ENCODE results near the gene RIC3. TPM values are rescaled to one million over a fixed set of nuclear protein-coding genes. Genes with fewer than 3 reads are reported as not detected.

RIC3 gene
- total RNA-seq, 1 experiment from 2014 or later: 23.7 TPM

DNA sequence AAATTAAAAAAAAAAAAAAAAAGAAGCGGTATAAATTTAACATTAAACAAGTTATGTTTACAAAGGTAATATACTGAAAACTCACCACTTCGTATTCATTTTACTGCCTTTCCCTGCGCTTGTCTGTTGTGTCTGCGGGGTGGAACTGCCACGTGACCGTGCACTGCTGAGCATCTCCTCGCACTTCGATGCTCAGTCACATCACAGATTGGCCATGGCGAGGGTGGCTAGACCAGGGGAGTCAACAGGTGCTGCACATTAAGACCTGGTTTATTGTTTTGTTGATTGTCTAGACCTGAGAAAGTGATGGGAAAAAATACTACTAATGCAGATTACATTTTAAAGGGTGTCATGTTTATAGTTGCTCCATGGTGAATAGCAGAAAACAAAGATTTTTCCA, 110.6 kb downstream of the RIC3 start:
- Histone ChIP-seq H3T11ph (ENCODE audit: low read length) (no peak overlapping the region), H4K8ac (replicated peaks; ENCODE audit: insufficient read length, low read depth, low read length) (no peak overlapping the region), H2AFZ (ENCODE audit: low read length) (no peak overlapping the region), H3K4me1 (ENCODE audit: insufficient read depth, low read length) (peaks cover 3% of the 10 kb centered on the region; the same call in 1 of the 2 replicates), H3K27ac (ENCODE audit: insufficient read length, low read depth, low read length) (no peak overlapping the region), H2BK15ac (ENCODE audit: low read depth, low read length) (no peak overlapping the region), H3K23ac (ENCODE audit: insufficient read length, low read depth, low read length) (no peak overlapping the region), H4K91ac (ENCODE audit: insufficient read length, low read depth, low read length) (no peak overlapping the region), H3K4ac (ENCODE audit: low read depth, low read length) (no peak overlapping the region), H3K4me2 (ENCODE audit: insufficient read depth, insufficient read length, low read length) (no peak overlapping the region), H2AK5ac (ENCODE audit: insufficient read length, low read length) (no peak overlapping the region), H3K9ac (ENCODE audit: extremely low read depth, insufficient read length, low read length) (no peak overlapping the region), H2BK120ac (ENCODE audit: low read depth, low read length, poor library complexity, severe bottlenecking) (no peak overlapping the region), H3K18ac (ENCODE audit: insufficient read length, low read depth, low read length) (no peak overlapping the region), H4K20me1 (ENCODE audit: control insufficient read depth, insufficient read depth, insufficient read length) (peaks cover 3% of the 10 kb centered on the region), H2BK12ac (ENCODE audit: insufficient read length, low read depth, low read length) (no peak overlapping the region), H3K79me2 (ENCODE audit: insufficient read depth, low read length) (no peaks in the 10 kb centered on the region), H3K27me3 (ENCODE audit: insufficient read depth, low read length) (no peaks in the 10 kb centered on the region), H3K79me1 (ENCODE audit: insufficient read depth, low read depth, low read length, poor library complexity, severe bottlenecking) (no peaks in the 10 kb centered on the region), H3K23me2 (ENCODE audit: insufficient read length, low read depth, low read length, poor library complexity, severe bottlenecking) (no peaks in the 10 kb centered on the region), H4K5ac (ENCODE audit: insufficient read length, low read depth, low read length) (no peak overlapping the region), H2BK20ac (ENCODE audit: low read depth, low read length, poor library complexity, severe bottlenecking) (no peak overlapping the region), H2BK5ac (ENCODE audit: insufficient read length, low read length) (no peak overlapping the region), H3K9me3 (ENCODE audit: control insufficient read depth, low read depth, low read length) (no peaks in the 10 kb centered on the region), H3K14ac (ENCODE audit: insufficient read depth, low read length) (no peak overlapping the region), H3K56ac (ENCODE audit: insufficient read length, low read depth, low read length) (no peak overlapping the region)
- Mint-ChIP-seq H3K27ac (no peak overlapping the region), H3K27me3 (ENCODE audit: low read depth) (peaks cover 1% of the 10 kb centered on the region; the same call in 1 of the 2 replicates), H3K4me1 (peaks cover 7 to 22% of the 10 kb centered on the region in 2 experiments), H3K36me3 (ENCODE audit: insufficient read depth in 1 of 3, low read depth in 3 of 3) (no peaks in the 10 kb centered on the region; a peak in 1 of 7 replicates), H3K9me3 (no peaks in the 10 kb centered on the region), H3K4me3 (no peak overlapping the region)
- no peak for TF ChIP-seq CTCF (conservative IDR thresholded peaks at IDR 0.05)
- WGBS (ENCODE audit: extremely low coverage, insufficient read length, low lambda C conversion rate): no CpG with 5 or more reads among the region's 9 CpGs
- DNase-seq: no peak

Measured in H9 (cell line).